ENCODE data around the gene MTHFD1.

Gene MTHFD1

DNA sequence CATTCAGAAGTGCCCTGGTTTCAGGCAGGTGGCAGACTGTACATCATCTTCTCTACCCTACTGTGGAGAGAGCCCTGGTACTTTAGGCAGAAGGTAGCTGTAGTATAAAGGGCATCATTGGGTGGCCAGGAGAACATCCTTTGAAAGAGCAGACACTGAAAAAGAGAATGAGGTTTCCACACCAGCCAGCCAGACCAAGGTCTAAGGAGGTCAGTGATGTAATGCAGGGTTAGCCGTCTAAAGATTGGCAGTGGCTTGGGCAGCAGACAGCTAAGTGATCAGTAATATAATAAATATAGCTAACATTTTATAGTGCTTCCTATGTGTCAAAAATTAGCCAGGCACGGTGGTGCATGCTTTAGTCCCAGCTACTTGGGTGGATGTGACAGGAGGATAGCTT lies 103.5 kb downstream of the MTHFD1 start:
- no peak for DNase-seq (ENCODE audit: low read depth, low spot score)

DNA sequence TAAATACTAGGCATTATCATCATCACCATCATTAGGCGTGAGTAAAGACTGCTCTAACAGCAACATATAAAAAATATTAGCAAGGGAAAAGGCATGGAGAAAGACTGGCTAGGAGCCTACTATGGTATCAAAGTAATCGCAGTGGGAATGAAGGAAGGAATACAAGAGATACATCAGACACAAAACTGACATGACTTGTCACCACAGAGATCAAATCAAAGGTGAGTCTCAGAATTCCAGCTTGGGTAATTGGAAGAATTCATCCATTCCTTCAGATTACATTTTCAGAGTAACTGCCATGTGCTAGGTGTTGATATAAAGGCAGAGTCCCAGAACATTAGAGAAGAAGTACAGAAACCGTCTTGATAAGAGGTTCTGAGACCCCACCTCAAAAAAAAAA lies 105.3 kb downstream of the MTHFD1 start:
- no peak for DNase-seq (ENCODE audit: low read depth, low spot score)

DNA sequence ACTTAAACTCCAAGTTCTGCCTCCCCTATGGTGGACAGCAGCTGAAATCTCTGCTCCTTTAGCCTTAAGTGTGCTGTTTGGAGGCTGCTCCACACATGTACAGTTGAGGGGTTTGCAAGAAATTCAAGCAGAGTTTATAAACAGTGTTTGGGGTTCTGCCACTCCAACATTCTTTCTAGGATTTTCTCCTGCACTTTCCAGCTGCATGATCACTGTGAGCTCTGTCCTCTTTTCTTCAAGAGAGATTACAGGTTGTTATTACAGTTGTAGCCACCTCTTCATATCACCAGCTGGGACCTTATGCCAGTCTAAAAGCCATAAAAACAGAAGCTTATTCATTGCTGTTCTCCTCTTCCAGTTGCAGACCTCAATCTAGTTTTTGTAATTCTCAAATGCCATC lies 107.1 kb downstream of the MTHFD1 start:
- DNase-seq (ENCODE audit: low read depth, low spot score) = no peak

DNA sequence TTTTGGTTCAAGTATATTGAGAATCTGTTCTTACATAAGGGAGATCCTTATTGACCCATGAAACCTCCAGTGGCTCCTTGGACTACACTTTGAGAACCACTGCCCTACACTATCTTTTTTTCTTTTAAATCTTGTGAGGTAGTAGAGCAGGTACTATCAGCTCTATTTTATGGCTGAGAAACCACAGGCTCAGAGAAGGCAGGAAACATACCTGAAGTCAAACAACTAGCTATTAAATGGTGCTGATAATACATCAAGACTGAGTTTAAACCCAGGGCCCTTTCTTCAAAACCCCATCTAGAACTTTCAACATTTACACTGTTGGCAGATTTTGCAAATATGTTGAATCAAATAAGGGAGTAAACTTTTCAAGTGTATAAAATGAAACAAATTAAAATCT lies 108.6 kb downstream of the MTHFD1 start:
- DNase-seq (ENCODE audit: low read depth, low spot score) = no peak

DNA sequence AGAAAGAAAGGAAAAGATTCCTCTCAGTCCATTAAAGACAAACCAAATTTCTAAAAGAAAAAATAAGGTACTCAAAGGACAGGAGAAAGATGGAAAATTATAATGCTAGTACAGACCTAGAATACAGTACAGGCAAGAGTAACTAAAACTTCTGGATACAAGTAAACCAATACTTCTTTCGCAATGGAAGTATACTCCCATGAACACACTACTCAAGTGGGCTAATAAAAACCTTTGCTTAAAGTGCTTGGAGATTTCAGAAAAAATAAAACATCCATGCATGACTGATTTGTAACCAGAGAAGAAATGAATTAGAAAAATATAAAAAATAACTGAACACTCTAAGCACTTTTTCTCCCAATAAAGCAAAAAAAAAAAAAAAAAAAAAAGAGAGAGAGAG lies 111.9 kb downstream of the MTHFD1 start:
- DNase-seq (ENCODE audit: low read depth, low spot score) = no peak

DNA sequence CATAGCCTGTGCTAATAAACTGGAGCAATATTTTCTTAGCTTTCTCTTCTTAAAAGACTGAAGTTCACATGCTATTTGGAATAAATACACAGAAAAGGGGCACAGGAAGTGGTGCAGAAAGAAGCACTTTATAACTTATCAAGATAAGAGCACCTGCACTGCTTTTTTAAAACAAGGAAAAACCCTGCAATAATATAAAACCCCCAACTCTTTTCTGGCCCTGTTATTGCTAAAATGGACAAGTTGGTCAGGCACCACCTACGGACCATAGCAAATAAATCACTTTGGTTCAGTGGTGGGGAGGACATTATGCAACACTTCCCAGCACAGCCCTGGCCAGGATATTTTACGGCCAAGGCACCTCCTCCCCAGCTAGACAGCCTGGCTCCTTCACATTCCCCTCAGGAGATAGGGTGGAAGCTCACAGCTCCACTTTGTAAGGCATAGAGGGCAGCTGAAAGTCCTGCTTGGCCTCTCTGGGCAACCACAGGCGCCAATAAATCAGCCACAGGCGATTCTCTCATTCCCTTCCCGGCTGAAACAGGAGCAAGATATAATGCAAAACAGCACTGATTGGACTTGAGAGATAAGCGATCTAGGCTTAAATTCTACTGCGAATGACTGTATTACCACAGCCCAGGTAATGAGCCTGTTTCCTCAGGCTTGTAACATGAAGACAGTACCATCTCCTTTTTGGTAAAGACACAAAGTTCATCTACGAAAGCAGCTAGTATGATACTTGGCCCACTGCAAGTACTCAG lies 113.4 kb downstream of the MTHFD1 start:
- no peak for DNase-seq (ENCODE audit: low read depth, low spot score)

DNA sequence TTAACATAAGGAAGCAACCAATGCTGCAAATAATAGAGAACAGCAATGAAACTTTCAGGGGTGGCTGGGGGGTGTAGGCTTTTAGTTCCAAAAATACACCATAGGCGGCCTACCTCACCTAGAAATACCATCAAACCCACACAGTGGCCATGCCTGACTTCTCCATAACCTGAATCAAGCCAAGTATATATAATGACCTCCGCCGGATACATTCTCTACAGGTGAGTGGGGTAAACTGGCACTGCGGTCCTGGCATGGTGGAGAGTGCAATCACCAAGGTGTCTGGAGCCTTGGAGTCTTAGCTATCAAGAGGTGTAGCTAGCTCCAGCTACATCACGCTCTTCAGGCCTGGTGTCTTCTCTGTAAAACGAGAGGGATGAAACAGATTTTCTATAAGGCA lies 114.3 kb downstream of the MTHFD1 start:
- no peak for DNase-seq (ENCODE audit: low read depth, low spot score)

DNA sequence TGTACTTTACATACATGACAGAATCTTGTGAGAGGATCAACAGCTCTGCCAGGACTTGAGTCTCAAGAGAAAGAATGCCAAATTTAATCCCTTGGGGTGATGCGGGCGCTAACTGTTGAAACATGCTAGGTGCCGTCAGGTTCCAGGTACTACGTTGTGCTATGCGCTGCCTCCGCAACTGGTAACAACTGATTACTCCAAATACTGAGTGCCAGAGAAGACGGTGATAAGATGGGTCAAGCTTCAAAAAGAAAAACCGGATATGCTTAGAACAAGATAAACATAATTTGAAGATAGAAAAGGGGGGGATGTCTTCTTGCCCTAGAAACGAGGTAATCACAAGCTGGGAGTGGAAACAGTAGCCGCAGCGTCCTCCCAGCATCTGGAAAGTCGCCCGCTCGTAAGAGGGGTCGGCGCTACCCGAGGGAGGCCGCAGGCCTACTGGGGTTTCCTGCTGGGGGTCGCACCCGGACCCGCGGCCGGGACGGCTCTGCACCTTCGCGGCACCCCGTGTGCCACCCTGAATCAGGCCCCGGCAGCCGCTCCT lies 114.8 kb downstream of the MTHFD1 start:
- DNase-seq (ENCODE audit: low read depth, low spot score) = no peak

DNA sequence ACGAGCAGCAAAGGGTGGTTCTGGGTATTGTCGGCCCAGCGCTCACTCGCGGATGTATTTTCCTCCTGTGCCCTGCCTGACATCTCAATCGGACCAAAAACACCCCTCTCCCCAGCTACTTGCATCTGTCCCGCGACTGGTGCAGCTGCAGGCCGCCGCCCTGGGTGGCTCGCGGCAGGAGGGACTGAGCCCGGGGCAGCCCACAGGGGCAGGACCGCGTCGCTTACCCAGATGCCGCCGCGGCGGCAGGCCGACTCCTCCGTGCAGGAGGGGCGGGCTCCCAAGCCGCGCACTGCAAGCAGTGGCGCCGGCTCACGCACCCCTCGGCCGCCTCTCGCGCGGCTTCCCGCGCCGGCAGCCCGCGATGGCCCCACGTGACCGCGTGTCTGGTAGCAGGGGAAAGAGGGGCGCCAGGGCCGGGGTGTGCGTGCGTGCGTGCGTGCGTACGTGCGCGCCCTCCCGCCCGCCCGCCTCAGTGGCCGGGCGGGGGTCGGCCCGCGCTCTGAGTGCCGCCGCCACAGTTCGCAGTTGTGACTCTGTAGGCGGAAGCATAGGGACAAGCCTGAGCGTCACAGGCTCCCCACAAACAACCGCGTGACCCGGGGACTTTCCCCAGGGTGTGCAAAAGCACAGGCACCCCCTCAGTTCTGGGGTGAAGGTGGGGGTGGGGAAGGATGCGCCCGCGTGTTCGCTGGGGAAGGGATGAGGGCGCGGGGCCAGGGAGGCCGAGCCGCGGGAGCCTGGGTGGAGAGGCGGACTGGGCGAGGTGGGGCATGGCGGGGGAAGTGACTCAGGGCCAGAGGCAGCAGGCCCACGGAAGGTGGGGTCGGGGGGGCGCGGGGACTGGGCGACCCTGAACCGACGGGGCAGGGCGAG lies 115.5 kb downstream of the MTHFD1 start, which contains the start of gene ZBTB25:
ZBTB25 (minus strand) TSS at position 405 of the 876 bp plus-strand sequence. CDS start 13,305 bp downstream, outside the sequence.
- DNase-seq (ENCODE audit: low read depth, low spot score) = peak; percentile 61

DNA sequence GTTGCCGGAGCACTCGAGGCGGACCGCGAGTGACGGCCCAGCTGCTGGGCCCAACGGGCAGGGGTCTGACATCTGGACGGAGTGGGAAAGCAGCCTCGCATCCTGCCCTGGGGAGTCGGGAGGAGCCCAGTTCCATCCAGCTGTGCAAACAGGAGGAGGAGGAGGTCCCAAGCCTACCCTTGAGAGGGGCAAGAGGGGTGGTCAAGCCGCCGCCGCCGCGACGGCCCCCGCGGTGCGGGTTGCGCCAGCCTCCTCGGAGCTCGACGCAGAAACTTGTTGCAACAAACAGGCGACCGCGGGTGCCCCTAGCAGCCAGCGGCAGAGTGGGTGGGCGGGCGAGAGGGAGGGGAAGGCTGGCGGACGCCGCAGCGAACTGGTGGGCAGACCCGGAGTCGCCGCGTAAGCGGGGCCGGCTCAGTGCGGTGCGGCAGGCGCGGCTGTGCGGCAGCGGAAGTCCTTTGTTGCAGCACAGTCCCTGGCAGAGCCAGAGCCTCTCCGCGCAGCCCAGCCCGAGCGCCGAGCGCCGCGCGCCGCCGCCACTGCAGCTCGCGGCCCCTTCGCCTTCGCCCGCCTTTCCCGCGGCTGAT lies 116.2 kb downstream of the MTHFD1 start, which contains the start of gene ZBTB1:
ZBTB1 (plus strand) TSS at position 461 of the 587 bp plus-strand sequence. CDS start 16,735 bp downstream, outside the sequence.
- DNase-seq (ENCODE audit: low read depth, low spot score) = no peak

DNA sequence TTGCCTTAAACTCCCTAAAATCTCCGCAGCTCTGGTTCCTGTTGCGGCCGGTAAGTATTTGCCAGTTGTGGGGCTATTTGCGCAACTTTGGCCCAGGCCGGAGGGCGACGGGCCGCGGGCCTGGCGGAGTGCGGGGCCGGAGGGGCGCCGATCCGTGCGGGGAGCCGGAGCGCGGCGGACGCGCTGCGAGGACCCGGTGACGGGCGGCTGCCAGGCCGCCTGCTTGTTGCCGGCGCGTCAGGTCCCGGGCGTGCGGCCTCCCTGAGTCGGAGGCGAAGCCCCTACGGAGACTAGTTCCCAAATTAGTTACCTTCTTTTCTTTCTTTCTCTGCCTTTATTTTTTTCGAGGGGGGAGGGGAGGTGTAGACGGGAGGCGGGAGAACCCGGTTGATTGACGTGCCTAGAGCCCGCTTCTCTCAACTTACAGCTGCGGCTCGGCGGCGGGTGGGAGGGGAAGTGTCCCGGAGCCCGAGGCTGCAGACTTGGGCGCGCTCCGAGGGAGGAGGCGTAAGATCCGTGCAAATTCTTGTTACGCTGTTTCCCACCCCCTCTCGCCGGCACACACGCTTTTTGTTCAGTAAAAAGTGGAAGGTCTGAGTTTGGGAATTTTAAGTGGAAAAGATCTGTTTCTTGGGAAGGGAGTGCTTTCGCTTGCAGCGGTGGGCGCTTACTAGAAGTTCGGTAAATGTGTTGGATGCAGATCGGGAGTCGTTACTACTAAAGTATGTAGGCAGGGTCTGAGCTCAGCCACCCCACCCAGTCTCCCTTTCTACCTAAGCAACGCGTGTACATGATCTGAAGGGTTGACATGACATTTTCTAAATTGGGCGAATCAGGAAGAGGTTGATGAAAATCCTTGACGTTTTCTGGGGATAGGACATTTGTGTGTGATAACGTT lies 117.0 kb downstream of the MTHFD1 start:
- DNase-seq (ENCODE audit: low read depth, low spot score) = peak; percentile 64

DNA sequence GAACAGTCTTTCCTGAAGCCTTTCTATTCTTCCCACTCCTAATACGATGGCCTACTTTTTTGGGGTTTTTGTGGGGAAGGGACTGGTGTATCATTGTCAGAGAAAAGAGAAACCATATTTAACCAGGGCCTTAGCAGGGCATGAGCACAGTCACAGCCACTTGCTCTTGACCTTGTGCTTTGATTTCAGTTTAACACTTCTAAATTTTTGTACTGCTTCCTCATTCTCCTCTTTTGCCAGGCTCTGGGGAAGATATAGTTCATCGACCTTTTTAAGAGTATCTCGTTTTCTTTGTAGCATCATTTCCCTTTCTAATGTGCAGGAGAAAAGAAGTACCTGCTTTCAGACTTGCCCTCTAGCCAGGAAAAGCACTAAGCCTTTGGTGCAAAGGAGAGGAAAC lies 118.6 kb downstream of the MTHFD1 start:
- DNase-seq (ENCODE audit: low read depth, low spot score) = no peak

DNA sequence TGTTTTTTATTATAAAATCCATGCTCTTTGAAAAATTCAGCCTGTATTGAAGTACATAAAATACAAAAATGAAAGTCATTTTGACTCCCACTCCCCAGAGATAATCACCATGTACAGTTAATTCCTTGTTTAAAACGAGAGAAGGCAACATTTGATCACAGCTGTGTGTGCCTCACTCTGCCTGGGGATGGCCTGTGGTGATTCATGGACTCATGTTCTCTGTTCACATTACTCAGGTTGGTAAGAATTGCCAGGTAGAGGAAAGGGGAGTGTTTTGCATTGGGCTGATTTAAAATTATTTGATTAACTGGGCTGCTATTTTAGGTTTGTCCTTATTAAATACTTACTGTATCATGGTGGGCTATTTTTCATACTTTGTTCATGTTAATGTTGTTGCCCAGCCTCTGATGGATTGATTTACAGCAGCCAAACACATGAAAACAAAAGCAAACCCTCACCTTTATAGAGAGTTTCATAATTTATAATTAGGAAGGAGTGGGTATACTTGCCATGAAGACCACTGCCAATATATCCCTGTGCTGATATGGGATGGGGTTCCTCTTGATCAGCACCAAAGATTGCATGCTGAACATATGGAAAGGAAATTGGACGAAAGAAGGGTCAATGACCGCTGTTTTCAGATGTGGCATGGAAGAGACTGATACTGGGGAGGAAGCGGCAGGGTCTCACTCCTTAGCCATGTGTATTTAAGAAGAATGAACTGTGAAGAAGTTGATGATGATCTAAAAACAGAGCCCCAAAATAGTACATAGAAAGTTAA lies 119.4 kb downstream of the MTHFD1 start:
- DNase-seq (ENCODE audit: low read depth, low spot score) = no peak

DNA sequence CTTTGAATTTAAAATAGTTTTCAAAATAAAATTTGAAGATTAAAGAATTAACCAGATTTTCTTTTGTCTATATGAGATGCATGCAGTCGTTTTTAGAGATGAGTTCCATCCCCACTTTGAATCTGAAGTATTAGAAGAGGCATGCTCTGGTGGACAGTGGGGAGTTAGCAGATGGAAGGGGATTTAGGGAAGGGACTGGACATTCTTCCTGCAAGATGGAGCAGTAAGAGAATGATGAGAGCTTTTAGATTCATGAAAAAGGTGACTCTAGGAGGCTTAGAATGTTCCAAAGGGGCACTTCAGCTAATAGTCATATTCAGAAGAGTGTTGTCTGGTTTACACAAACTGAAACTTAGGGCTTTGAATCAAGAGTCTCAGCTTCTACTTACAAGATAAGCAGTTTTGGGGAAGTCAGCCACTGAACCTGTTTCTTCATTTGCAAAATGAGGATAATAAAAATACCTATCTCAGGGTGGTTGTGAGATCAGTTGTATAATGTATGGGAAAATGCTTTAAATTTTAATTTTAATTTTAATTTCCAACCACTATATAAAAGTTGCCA lies 120.1 kb downstream of the MTHFD1 start:
- DNase-seq (ENCODE audit: low read depth, low spot score) = no peak

DNA sequence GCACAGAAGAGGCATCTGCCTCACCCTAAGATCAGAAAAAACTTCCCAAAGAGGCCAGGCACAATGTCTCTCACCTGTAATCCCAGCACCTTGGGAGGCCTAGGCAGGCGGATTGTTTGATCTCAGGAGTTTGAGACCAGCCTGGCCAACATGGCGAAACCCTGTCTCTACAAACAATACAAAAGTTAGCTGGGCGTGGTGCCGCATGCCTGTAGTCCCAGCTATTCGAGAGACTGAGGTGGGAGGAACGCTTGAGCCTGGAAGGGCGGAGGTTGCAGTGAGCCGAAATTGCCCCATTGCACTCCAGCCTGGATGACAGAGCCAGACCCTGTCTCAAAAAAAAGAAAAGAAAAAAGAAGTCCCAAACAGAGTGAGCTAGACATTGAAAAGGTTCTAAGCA lies 120.9 kb downstream of the MTHFD1 start:
- DNase-seq (ENCODE audit: low read depth, low spot score) = no peak
